HCT116 (cell line): ENCODE data around the gene VIPR2. TPM values are rescaled to one million over a fixed set of nuclear protein-coding genes. Genes with fewer than 3 reads are reported as not detected.

Experiments used
- ATAC-seq: fragments of 200-7000 bp; cut with Tn5 transposase; 2 replicates; pipeline ENCODE4 v1.9.1; 2020; ENCODE audit warnings: mild to moderate bottlenecking, moderate library complexity
- BruUV-seq: library from RNA; stranded (reverse); fragments of 400-500 nt; replicated peaks from 2 replicates; lab custom pipeline; 2021; lab: Mats Ljungman, UMichigan
- CTCF ChIA-PET: fragments of 300-600 bp; sonication (Branson Sonifier 250); formaldehyde crosslinking; loops from one replicate; lab custom pipeline; 2021; ENCODE audit warnings: antibody characterized with exemption; lab: Charles Lee
- POLR2A ChIA-PET: fragments of 300-600, 350-600 bp; sonication (Branson Sonifier 250); formaldehyde crosslinking; loops from one replicate; lab custom pipeline; 2021; ENCODE audit warnings: antibody characterized with exemption; lab: Charles Lee
- RAD21 ChIA-PET, 2 experiments: fragments of 300-600 bp; sonication (Branson Sonifier 250); formaldehyde crosslinking; loops; one replicate each; lab custom pipeline; 2023; ENCODE audit warnings: low total read pairs in 2 of 2; ENCODE audit not compliant: uncharacterized antibody in 2 of 2, unreplicated experiment in 2 of 2, low non-redundant PET in 1 of 2; lab: Charles Lee
- DNase-seq: peaks from one replicate; pipeline ENCODE4 v3.0.0-alpha.2; 2010; ENCODE audit warnings: low read depth, low spot score
- H2AFZ ChIP-seq: fragments of 200-600 bp; shearing (Covaris generic), sonication (generic); 2 replicates; pipeline ENCODE4 v1.6.1; 2017; ENCODE audit warnings: low read depth, mixed run types, mixed read lengths, antibody characterized with exemption, low read length; ENCODE audit not compliant: poor library complexity, severe bottlenecking
- H3K27ac ChIP-seq: 2 replicates; pipeline ENCODE4 v1.5.1; 2012; ENCODE audit warnings: low read depth, low read length
- H3K27me3 ChIP-seq: fragments of 200-600 bp; sonication (generic); 2 replicates; pipeline ENCODE4 v1.6.1; 2016; ENCODE audit warnings: mixed run types, low read length, mixed read lengths; ENCODE audit not compliant: insufficient read depth
- H3K36me3 ChIP-seq, 2 experiments: fragments of 200-500 bp in 1 of 2; fragments of 200-600 bp in 1 of 2; sonication (Bioruptor generic) in 1 of 2; sonication (generic) in 1 of 2; 2 replicates each; pipeline versions ENCODE4 v1.5.1 to v1.6.1; 2014 to 2016; ENCODE audit warnings: low read length in 2 of 2, inconsistent platforms in 1 of 2, mixed read lengths in 1 of 2, mixed run types in 1 of 2; ENCODE audit not compliant: insufficient read depth in 2 of 2, control insufficient read depth in 1 of 2
- H3K4me1 ChIP-seq, 2 experiments: fragments of 200-600 bp in 1 of 2; sonication (generic) in 1 of 2; 2 replicates each; pipeline versions ENCODE4 v1.5.1 to v1.6.1; 2012 to 2017; ENCODE audit warnings: low read length in 2 of 2, inconsistent platforms in 1 of 2, mild to moderate bottlenecking in 1 of 2, mixed read lengths in 1 of 2, mixed run types in 1 of 2, moderate library complexity in 1 of 2; ENCODE audit not compliant: insufficient read depth in 2 of 2, control insufficient read depth in 1 of 2
- H3K4me2 ChIP-seq: fragments of 200-600 bp; sonication (generic); 2 replicates; pipeline ENCODE4 v1.6.1; 2017; ENCODE audit warnings: mixed run types, low read length, mixed read lengths
- H3K4me3 ChIP-seq, 2 experiments: fragments of 200-600 bp in 1 of 2; sonication (generic) in 1 of 2; replicated peaks in 1 of 2; 2 replicates each; pipeline ENCODE4 v1.5.1; 2011 to 2016; ENCODE audit warnings: low read length in 2 of 2, control low read depth in 1 of 2, low read depth in 1 of 2, mild to moderate bottlenecking in 1 of 2, mixed read lengths in 1 of 2, mixed run types in 1 of 2
- H3K79me2 ChIP-seq: fragments of 200-600 bp; sonication (generic); 2 replicates; pipeline ENCODE4 v1.6.1; 2017; ENCODE audit warnings: mild to moderate bottlenecking, mixed run types, low read length, moderate library complexity, mixed read lengths; ENCODE audit not compliant: insufficient read depth
- H3K9ac ChIP-seq: fragments of 200-600 bp; sonication (generic); 2 replicates; pipeline ENCODE4 v1.6.1; 2016; ENCODE audit warnings: low read length, mixed read lengths
- H3K9me2 ChIP-seq: fragments of 200-600 bp; sonication (generic), shearing (Covaris generic); 2 replicates; pipeline ENCODE4 v1.6.1; 2017; ENCODE audit warnings: mixed run types, mild to moderate bottlenecking, moderate library complexity; ENCODE audit not compliant: insufficient read depth
- H3K9me3 ChIP-seq, 2 experiments: fragments of 200-500 bp in 1 of 2; fragments of 200-600 bp in 1 of 2; sonication (Bioruptor generic) in 1 of 2; sonication (generic) in 1 of 2; 2 replicates each; pipeline ENCODE4 v1.6.1; 2014 to 2017; ENCODE audit warnings: low read length in 2 of 2, mixed read lengths in 2 of 2, inconsistent platforms in 1 of 2, low read depth in 1 of 2, mild to moderate bottlenecking in 1 of 2, mixed run types in 1 of 2, moderate library complexity in 1 of 2; ENCODE audit not compliant: control insufficient read depth in 1 of 2, insufficient read depth in 1 of 2
- H4K20me1 ChIP-seq: fragments of 200-600 bp; sonication (generic), shearing (Covaris generic); 2 replicates; pipeline ENCODE4 v1.6.1; 2017; ENCODE audit warnings: mixed run types, mild to moderate bottlenecking, moderate library complexity; ENCODE audit not compliant: insufficient read depth
- EGR1 ChIP-seq: IDR thresholded peaks from 2 replicates; pipeline ENCODE4 v1.6.1; 2012; ENCODE audit warnings: low read depth
- ELF1 ChIP-seq: IDR thresholded peaks from 2 replicates; pipeline ENCODE4 v1.6.1; 2012; ENCODE audit warnings: low read depth, borderline replicate concordance
- EZH2phosphoT487 ChIP-seq: fragments of 200-600 bp; IDR thresholded peaks from 2 replicates; pipeline ENCODE4 v1.6.1; 2018; ENCODE audit warnings: antibody characterized with exemption, borderline replicate concordance
- FOSL1 ChIP-seq: IDR thresholded peaks from 2 replicates; pipeline ENCODE4 v1.6.1; 2012; ENCODE audit warnings: low read depth
- POLR2A ChIP-seq: IDR thresholded peaks from 2 replicates; pipeline ENCODE4 v1.7.0; 2011; ENCODE audit warnings: borderline replicate concordance; ENCODE audit not compliant: insufficient read depth, insufficient read length; ENCODE audit errors: extremely low read depth
- SIN3A ChIP-seq: IDR thresholded peaks from 2 replicates; pipeline ENCODE4 v1.6.1; 2012; ENCODE audit warnings: low read depth
- SP1 ChIP-seq: IDR thresholded peaks from 2 replicates; pipeline ENCODE4 v1.6.1; 2012; ENCODE audit warnings: low read depth
- SRF ChIP-seq: IDR thresholded peaks from 2 replicates; pipeline ENCODE4 v1.6.1; 2012; ENCODE audit warnings: low read depth
- TCF7L2 ChIP-seq: IDR thresholded peaks from 2 replicates; pipeline ENCODE4 v1.7.0; 2011; ENCODE audit warnings: borderline replicate concordance, inconsistent platforms; ENCODE audit not compliant: insufficient read depth, insufficient read length; ENCODE audit errors: extremely low read depth
- YY1 ChIP-seq: IDR thresholded peaks from 2 replicates; pipeline ENCODE4 v1.6.1; 2011; ENCODE audit warnings: low read length, low read depth, moderate library complexity, mild to moderate bottlenecking; ENCODE audit not compliant: insufficient replicate concordance; ENCODE audit errors: extremely low read depth
- ZFX ChIP-seq: fragments of 450-650 bp; IDR thresholded peaks from 2 replicates; pipeline ENCODE4 v1.6.1; 2017
- ZNF274 ChIP-seq: fragments of 200-500 bp; sonication (Bioruptor generic); IDR thresholded peaks from 2 replicates; pipeline ENCODE4 v1.6.1; 2014; ENCODE audit warnings: mild to moderate bottlenecking, low read depth, low read length, inconsistent platforms
- intact Hi-C: fragments of 100-400 bp; cut with micrococcal nuclease; formaldehyde crosslinking; loops from 2 replicates; pipeline ENCODE4 v1.10.0; 2022
- total RNA-seq: library from RNA; stranded (reverse); gene quantifications from one replicate; pipeline ENCODE4 v1.2.1, GENCODE V29; 2021; ENCODE audit not compliant: unreplicated experiment
- TF ChIP-seq, protein P1 (sequence below): IDR thresholded peaks from 2 replicates; pipeline ENCODE4 v1.6.1; 2011; ENCODE audit warnings: mild to moderate bottlenecking, low read length, moderate library complexity; ENCODE audit not compliant: insufficient replicate concordance; ENCODE audit errors: extremely low read depth
- TF ChIP-seq, protein P2 (sequence below), 3 experiments: fragments of 200-600 bp in 1 of 3; sonication (generic) in 1 of 3; IDR thresholded peaks in 2 of 3; conservative IDR thresholded peaks in 1 of 3; 2 replicates each; pipeline ENCODE4 v1.5.1; 2012 to 2017; ENCODE audit warnings: low read depth in 2 of 3, low read length in 2 of 3, antibody characterized with exemption in 1 of 3, borderline replicate concordance in 1 of 3, control low read depth in 1 of 3, mild to moderate bottlenecking in 1 of 3, mixed read lengths in 1 of 3, mixed run types in 1 of 3, moderate library complexity in 1 of 3; ENCODE audit not compliant: insufficient read depth in 1 of 3

The VIPR2 gene
- total RNA-seq, 1 experiment from 2014 or later = 0.10 TPM

DNA sequence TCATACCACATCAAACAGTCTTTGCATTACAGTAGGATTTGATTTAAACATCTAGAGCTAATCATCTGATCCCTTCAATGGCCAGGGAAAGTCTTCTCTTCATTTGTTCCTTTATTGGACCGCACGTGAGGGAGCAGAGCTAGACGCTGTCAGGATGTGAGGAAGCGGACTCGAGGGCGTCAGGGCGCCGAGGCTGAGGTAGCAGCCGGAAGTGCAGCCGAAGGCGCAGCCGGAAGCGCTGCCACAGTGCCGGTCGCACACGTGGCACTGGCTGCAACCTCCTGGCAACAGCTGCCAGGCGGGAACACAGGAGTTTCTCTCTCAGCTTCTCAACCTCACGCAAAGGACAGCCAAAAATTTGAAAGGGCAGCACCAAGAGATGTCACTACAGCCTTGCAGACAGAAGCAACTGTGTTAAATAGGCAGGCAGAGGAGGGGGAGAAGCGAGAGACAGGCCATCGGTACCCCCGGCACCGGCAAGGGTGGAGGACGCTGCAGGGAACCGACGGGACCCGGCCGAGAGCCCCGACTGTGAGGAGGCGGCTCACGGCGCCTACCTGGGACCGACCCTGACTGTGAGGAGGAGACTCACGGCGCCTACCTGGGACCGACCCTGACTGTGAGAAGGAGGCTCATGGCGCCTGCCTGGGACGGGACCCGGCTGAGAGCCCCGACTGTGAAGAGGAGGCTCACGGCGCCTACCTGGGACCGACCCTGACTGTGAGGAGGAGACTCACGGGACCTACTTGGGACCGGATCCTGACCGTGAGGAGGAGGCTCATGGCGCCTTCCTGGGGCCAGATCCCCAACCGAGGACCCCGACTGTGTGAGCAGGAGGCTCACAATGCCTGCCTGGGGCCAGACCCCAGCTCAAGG, 32.3 kb downstream of the VIPR2 start:
- Histone ChIP-seq H3K9me2 (no peaks in the 10 kb centered on the region), H3K79me2 (no peaks in the 10 kb centered on the region), H3K9me3 (no peaks in the 10 kb centered on the region), H3K4me2 (no peak overlapping the region), H3K9ac (no peak overlapping the region), H3K27me3 (peaks cover 43% of the 10 kb centered on the region), H3K36me3 (no peaks in the 10 kb centered on the region), H3K4me1 (no peaks in the 10 kb centered on the region), H3K27ac (no peak overlapping the region), H2AFZ (no peak overlapping the region), H3K4me3 (no peak overlapping the region), H4K20me1 (no peaks in the 10 kb centered on the region; the same call in 1 of the 2 replicates)
- CTCF ChIA-PET = no interaction called here
- no peak for ATAC-seq
- intact Hi-C loops = no loop called here
- no peak for DNase-seq
- POLR2A ChIA-PET = no interaction called here
- BruUV-seq = no TSS peak
- RAD21 ChIA-PET = no interaction called here
- TF ChIP-seq ELF1 = no peak
- TF ChIP-seq, protein P1, sequence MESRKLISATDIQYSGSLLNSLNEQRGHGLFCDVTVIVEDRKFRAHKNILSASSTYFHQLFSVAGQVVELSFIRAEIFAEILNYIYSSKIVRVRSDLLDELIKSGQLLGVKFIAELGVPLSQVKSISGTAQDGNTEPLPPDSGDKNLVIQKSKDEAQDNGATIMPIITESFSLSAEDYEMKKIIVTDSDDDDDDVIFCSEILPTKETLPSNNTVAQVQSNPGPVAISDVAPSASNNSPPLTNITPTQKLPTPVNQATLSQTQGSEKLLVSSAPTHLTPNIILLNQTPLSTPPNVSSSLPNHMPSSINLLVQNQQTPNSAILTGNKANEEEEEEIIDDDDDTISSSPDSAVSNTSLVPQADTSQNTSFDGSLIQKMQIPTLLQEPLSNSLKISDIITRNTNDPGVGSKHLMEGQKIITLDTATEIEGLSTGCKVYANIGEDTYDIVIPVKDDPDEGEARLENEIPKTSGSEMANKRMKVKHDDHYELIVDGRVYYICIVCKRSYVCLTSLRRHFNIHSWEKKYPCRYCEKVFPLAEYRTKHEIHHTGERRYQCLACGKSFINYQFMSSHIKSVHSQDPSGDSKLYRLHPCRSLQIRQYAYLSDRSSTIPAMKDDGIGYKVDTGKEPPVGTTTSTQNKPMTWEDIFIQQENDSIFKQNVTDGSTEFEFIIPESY = no peak
- TF ChIP-seq ZNF274 = no peak
- no peak for TF ChIP-seq FOSL1
- no peak for TF ChIP-seq EGR1
- TF ChIP-seq SP1 = no peak
- no peak for TF ChIP-seq YY1
- TF ChIP-seq SRF = no peak
- no peak for TF ChIP-seq ZFX
- TF ChIP-seq, protein P2, sequence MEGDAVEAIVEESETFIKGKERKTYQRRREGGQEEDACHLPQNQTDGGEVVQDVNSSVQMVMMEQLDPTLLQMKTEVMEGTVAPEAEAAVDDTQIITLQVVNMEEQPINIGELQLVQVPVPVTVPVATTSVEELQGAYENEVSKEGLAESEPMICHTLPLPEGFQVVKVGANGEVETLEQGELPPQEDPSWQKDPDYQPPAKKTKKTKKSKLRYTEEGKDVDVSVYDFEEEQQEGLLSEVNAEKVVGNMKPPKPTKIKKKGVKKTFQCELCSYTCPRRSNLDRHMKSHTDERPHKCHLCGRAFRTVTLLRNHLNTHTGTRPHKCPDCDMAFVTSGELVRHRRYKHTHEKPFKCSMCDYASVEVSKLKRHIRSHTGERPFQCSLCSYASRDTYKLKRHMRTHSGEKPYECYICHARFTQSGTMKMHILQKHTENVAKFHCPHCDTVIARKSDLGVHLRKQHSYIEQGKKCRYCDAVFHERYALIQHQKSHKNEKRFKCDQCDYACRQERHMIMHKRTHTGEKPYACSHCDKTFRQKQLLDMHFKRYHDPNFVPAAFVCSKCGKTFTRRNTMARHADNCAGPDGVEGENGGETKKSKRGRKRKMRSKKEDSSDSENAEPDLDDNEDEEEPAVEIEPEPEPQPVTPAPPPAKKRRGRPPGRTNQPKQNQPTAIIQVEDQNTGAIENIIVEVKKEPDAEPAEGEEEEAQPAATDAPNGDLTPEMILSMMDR (IDR thresholded peaks at IDR 0.05 in 2 of 3, conservative IDR thresholded peaks at IDR 0.05 in 1 of 3; ENCODE audit: borderline replicate concordance in 1 of 3, insufficient read depth in 1 of 3, low read depth in 2 of 3, low read length in 2 of 3) = no peak
- no peak for TF ChIP-seq SIN3A
- TF ChIP-seq POLR2A = no peak
- no peak for TF ChIP-seq EZH2phosphoT487
- no peak for TF ChIP-seq TCF7L2
